PC-3 (cell line): Measurements from ENCODE around the gene TTI1. TPM values are rescaled to one million over a fixed set of nuclear protein-coding genes. Genes with fewer than 3 reads are reported as not detected.

ENCODE experiments used
- ATAC-seq: fragments of 200-7000 bp; cut with Tn5 transposase; 2 replicates; pipeline ENCODE4 v1.9.1; 2020; ENCODE audit warnings: mild to moderate bottlenecking, moderate library complexity
- BruUV-seq: library from RNA; stranded (reverse); fragments of 400-500 nt; replicated peaks from 2 replicates; lab custom pipeline; 2021; lab: Mats Ljungman, UMichigan
- CTCF ChIA-PET: fragments of 300-600 bp; sonication (Branson Sonifier 250); formaldehyde crosslinking; loops from one replicate; lab custom pipeline; 2022; ENCODE audit warnings: antibody characterized with exemption; lab: Charles Lee
- POLR2A ChIA-PET: fragments of 300-600 bp; sonication (Branson Sonifier 250); formaldehyde crosslinking; loops from one replicate; lab custom pipeline; 2022; ENCODE audit warnings: antibody characterized with exemption; ENCODE audit not compliant: unreplicated experiment; lab: Charles Lee
- DNase-seq: peaks from one replicate; pipeline ENCODE4 v3.0.0-alpha.2; 2015
- H2AFZ ChIP-seq: fragments of 300-600 bp; sonication (generic); 2 replicates; pipeline ENCODE4 v1.6.0; 2016; ENCODE audit warnings: antibody characterized with exemption, low read length
- H3F3A ChIP-seq: fragments of 300-600 bp; sonication (generic); one replicate; pipeline ENCODE4 v1.6.0; 2017; ENCODE audit warnings: antibody characterized with exemption, low read length, control low read depth, mild to moderate bottlenecking; ENCODE audit not compliant: unreplicated experiment
- H3K27ac ChIP-seq: fragments of 300-600 bp; sonication (generic); 2 replicates; pipeline ENCODE4 v1.5.1; 2016; ENCODE audit warnings: mild to moderate bottlenecking, low read length
- H3K27me3 ChIP-seq: fragments of 300-600 bp; sonication (generic); 2 replicates; pipeline ENCODE4 v1.6.1; 2016; ENCODE audit warnings: low read length, mixed read lengths
- H3K36me3 ChIP-seq: fragments of 300-600 bp; sonication (generic); 2 replicates; pipeline ENCODE4 v1.6.1; 2016; ENCODE audit warnings: low read depth, mixed run types, low read length, mixed read lengths
- H3K4me1 ChIP-seq: fragments of 300-600 bp; sonication (generic); 2 replicates; pipeline ENCODE4 v1.5.1; 2016; ENCODE audit warnings: low read length; ENCODE audit not compliant: insufficient read depth
- H3K4me2 ChIP-seq: fragments of 300-600 bp; sonication (generic); 2 replicates; pipeline ENCODE4 v1.6.0; 2016; ENCODE audit warnings: low read length
- H3K4me3 ChIP-seq: fragments of 300-600 bp; sonication (generic); 2 replicates; pipeline ENCODE4 v1.5.1; 2016; ENCODE audit warnings: mild to moderate bottlenecking, low read length, mixed read lengths
- H3K79me2 ChIP-seq: fragments of 300-600 bp; sonication (generic); 2 replicates; pipeline ENCODE4 v1.6.1; 2017; ENCODE audit warnings: low read length, mixed read lengths
- H3K9ac ChIP-seq: fragments of 300-600 bp; sonication (generic); 2 replicates; pipeline ENCODE4 v1.6.0; 2016; ENCODE audit warnings: mild to moderate bottlenecking, low read length
- H3K9me2 ChIP-seq: fragments of 300-600 bp; sonication (generic); replicated peaks from 2 replicates; pipeline ENCODE4 v1.6.1; 2016; ENCODE audit warnings: mixed run types, low read length, mixed read lengths
- H3K9me3 ChIP-seq: fragments of 300-600 bp; sonication (generic); 2 replicates; pipeline ENCODE4 v1.6.1; 2016; ENCODE audit warnings: low read length, mixed read lengths
- H4K20me1 ChIP-seq: fragments of 300-600 bp; sonication (generic); 2 replicates; pipeline ENCODE4 v1.6.1; 2016; ENCODE audit warnings: low read length, mixed read lengths
- EZH2 ChIP-seq: fragments of 300-600 bp; sonication (generic); IDR thresholded peaks from one replicate; pipeline ENCODE4 v1.6.1; 2017; ENCODE audit warnings: antibody characterized with exemption, mild to moderate bottlenecking, low read length; ENCODE audit not compliant: unreplicated experiment
- EZH2phosphoT487 ChIP-seq: fragments of 300-600 bp; sonication (generic); IDR thresholded peaks from 2 replicates; pipeline ENCODE4 v1.6.1; 2018; ENCODE audit warnings: mild to moderate bottlenecking, antibody characterized with exemption, low read length, borderline replicate concordance
- intact Hi-C: fragments of 100-400 bp; cut with micrococcal nuclease; formaldehyde crosslinking; loops from 2 replicates; pipeline ENCODE4 v1.9.0; 2023
- total RNA-seq: library from RNA; depleted of rRNA; stranded (reverse); fragments of >200 nt; gene quantifications from 2 replicates; pipeline ENCODE4 v1.2.3, GENCODE V29; 2014
- TF ChIP-seq, protein P1 (sequence below): fragments of 300-600 bp; sonication (generic); conservative IDR thresholded peaks from 2 replicates; pipeline ENCODE4 v1.5.1; 2017; ENCODE audit warnings: antibody characterized with exemption, low read depth, mild to moderate bottlenecking, low read length

TTI1 gene
- total RNA-seq, 1 experiment from 2014 or later = 23.2 TPM

- H3K9ac ChIP-seq = no peak overlapping the region
- H3K4me2 ChIP-seq = no peak overlapping the region
- no peaks in the 10 kb centered on the region for H3F3A ChIP-seq
- no TSS peak for BruUV-seq
- H4K20me1 ChIP-seq = no peaks in the 10 kb centered on the region
- H3K36me3 ChIP-seq = peaks cover 8% of the 10 kb centered on the region; the same call in 1 of the 2 replicates
- H3K79me2 ChIP-seq = no peaks in the 10 kb centered on the region
- H3K9me2 ChIP-seq = no peaks in the 10 kb centered on the region
- no peaks in the 10 kb centered on the region for H3K9me3 ChIP-seq
- no peak for DNase-seq
- no peak for ATAC-seq
- no peak overlapping the region for H3K4me3 ChIP-seq
- ChIA-PET POLR2A (no interaction called here), CTCF (no interaction called here)
- H3K4me1 ChIP-seq = no peaks in the 10 kb centered on the region
- intact Hi-C loops = no loop called here
- TF ChIP-seq EZH2 (no peak), EZH2phosphoT487 (no peak)
- TF ChIP-seq, protein P1, sequence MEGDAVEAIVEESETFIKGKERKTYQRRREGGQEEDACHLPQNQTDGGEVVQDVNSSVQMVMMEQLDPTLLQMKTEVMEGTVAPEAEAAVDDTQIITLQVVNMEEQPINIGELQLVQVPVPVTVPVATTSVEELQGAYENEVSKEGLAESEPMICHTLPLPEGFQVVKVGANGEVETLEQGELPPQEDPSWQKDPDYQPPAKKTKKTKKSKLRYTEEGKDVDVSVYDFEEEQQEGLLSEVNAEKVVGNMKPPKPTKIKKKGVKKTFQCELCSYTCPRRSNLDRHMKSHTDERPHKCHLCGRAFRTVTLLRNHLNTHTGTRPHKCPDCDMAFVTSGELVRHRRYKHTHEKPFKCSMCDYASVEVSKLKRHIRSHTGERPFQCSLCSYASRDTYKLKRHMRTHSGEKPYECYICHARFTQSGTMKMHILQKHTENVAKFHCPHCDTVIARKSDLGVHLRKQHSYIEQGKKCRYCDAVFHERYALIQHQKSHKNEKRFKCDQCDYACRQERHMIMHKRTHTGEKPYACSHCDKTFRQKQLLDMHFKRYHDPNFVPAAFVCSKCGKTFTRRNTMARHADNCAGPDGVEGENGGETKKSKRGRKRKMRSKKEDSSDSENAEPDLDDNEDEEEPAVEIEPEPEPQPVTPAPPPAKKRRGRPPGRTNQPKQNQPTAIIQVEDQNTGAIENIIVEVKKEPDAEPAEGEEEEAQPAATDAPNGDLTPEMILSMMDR = no peak
- H2AFZ ChIP-seq = no peak overlapping the region
- no peaks in the 10 kb centered on the region for H3K27me3 ChIP-seq
- H3K27ac ChIP-seq = no peak overlapping the region
Measured at GRCh38 chr20:37980876-37981275, 52.4 kb downstream of the TTI1 start.

- Histone ChIP-seq H3K79me2 (no peaks in the 10 kb centered on the region), H3K9ac (no peak overlapping the region), H3K9me2 (no peaks in the 10 kb centered on the region), H3K4me1 (no peaks in the 10 kb centered on the region), H3K27ac (no peak overlapping the region), H4K20me1 (no peaks in the 10 kb centered on the region), H3K4me3 (no peak overlapping the region), H3K27me3 (no peaks in the 10 kb centered on the region), H3F3A (no peaks in the 10 kb centered on the region), H3K4me2 (no peak overlapping the region), H3K36me3 (peaks cover 8% of the 10 kb centered on the region; the same call in 1 of the 2 replicates), H3K9me3 (no peaks in the 10 kb centered on the region), H2AFZ (no peak overlapping the region)
- ChIA-PET POLR2A (no interaction called here), CTCF (no interaction called here)
- intact Hi-C loops = no loop called here
- ATAC-seq (no peak), DNase-seq (no peak)
- no peak for TF ChIP-seq EZH2phosphoT487
- TF ChIP-seq, protein P1 = no peak
- TF ChIP-seq EZH2 = no peak
- BruUV-seq = no TSS peak
Measured at GRCh38 chr20:37980383-37980782, 52.9 kb downstream of the TTI1 start.

DNA sequence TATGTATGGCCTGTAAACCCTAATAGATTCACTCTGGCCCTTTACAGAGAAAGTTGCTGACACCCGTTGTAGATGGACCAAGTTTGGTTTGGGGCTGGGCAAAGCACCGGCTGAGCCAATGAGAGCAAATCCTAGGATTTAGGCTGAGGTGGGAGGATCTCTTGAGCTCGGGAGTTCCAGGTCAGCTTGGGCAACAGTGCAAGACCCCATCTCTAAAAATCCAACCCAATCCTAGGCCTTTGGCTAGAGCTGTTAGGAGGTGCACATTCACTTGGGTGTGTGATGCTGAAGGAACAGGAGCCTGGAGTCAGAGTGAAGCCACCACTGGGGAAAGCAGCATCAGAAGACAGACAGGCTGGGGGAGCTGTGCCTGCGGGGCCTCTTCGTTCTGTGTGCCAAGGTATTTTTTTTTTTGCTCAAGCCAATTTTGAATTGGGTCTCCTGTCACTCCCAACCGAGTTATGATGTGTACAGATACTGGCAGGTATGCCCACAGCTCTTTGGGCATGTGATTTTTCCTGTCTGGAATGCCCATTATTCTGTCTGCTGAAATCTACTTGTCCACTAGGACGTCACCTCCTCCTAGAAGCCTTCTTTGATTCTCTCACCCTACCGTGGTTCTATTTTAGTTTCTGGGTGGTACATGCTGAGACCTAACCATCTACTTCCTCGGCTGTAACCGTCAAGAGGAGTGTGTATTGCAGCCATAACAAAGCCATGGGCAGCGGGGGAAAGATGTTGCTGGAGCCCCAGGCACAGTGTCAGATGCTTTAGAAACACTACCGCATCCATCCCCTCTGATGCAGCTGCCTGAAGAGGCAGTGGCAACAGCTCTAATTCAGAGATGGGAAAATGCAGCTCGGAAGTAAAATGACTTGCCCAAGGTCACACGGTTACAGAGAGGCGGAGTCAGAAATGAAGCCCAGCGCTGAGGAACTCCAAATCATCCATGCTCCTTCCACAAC lies 54.0 kb downstream of the TTI1 start:
- intact Hi-C loops = no loop called here
- BruUV-seq = no TSS peak

More for the DNA sequence above, 54.0 kb downstream of the TTI1 start:
- ChIA-PET POLR2A (no interaction called here), CTCF (interaction anchor here (0.6 kb wide), 2 partner anchors 13 to 87 kb away, joined by 3 to 10 read pairs; no protein-coding TSS in a partner anchor)
- Histone ChIP-seq H2AFZ (no peak overlapping the region), H3K36me3 (peaks cover 8% of the 10 kb centered on the region; the same call in 1 of the 2 replicates), H3K4me2 (no peak overlapping the region), H3F3A (no peaks in the 10 kb centered on the region), H3K27ac (no peak overlapping the region), H3K9me2 (no peaks in the 10 kb centered on the region), H3K9me3 (no peaks in the 10 kb centered on the region), H4K20me1 (no peaks in the 10 kb centered on the region), H3K4me1 (no peaks in the 10 kb centered on the region), H3K27me3 (no peaks in the 10 kb centered on the region), H3K9ac (no peak overlapping the region), H3K4me3 (no peak overlapping the region), H3K79me2 (no peaks in the 10 kb centered on the region)
- no peak for TF ChIP-seq EZH2
- TF ChIP-seq EZH2phosphoT487 = no peak
- TF ChIP-seq, protein P1 = no peak
- DNase-seq = no peak
- ATAC-seq = no peak
